ENCODE measurements around the gene AGPAT1.

The AGPAT1 gene

GRCh38 chr6:32126880-32127279, 49.0 kb downstream of the AGPAT1 start:
- Histone ChIP-seq H4K20me1 (ENCODE audit: low read depth, low read length) (no peaks in the 10 kb centered on the region), H3F3A (ENCODE audit: insufficient read depth) (peaks cover 5% of the 10 kb centered on the region; the same call in 1 of the 2 replicates), H3K9me3 (ENCODE audit: insufficient read depth, low read length) (no peaks in the 10 kb centered on the region), H3K4me2 (ENCODE audit: low read depth, low read length, poor library complexity, severe bottlenecking) (peak overlapping the region; percentile 65), H2AFZ (ENCODE audit: low read depth, low read length, severe bottlenecking) (no peak overlapping the region), H3K9ac (ENCODE audit: low read length) (peak overlapping the region; percentile 78), H3K27ac (ENCODE audit: low read depth, low read length) (no peak overlapping the region), H3K27me3 (ENCODE audit: low read length) (no peaks in the 10 kb centered on the region), H3K79me2 (ENCODE audit: insufficient read depth, low read length) (peaks cover 32% of the 10 kb centered on the region), H3K9me2 (replicated peaks; ENCODE audit: insufficient read depth, low read length) (no peaks in the 10 kb centered on the region), H3K36me3 (ENCODE audit: low read length) (peaks cover 12% of the 10 kb centered on the region; the same call in 1 of the 2 replicates), H3K4me3 (ENCODE audit: insufficient read depth, low read length, poor library complexity, severe bottlenecking) (peak overlapping the region; percentile 88)
- TF ChIP-seq EZH2phosphoT487 (conservative IDR thresholded peaks at IDR 0.05; ENCODE audit: low read length) (no peak), CTCF (IDR thresholded peaks at IDR 0.05; ENCODE audit: insufficient read depth, low read length, poor library complexity, severe bottlenecking) (no peak)

- H2AFZ ChIP-seq (ENCODE audit: low read depth, low read length, severe bottlenecking), result no peak overlapping the region
- TF ChIP-seq CTCF (IDR thresholded peaks at IDR 0.05; ENCODE audit: insufficient read depth, low read length, poor library complexity, severe bottlenecking), result no peak
- no peak for TF ChIP-seq EZH2phosphoT487 (conservative IDR thresholded peaks at IDR 0.05; ENCODE audit: low read length)
- no peak overlapping the region for H3K9ac ChIP-seq (ENCODE audit: low read length)
- no peaks in the 10 kb centered on the region for H3K9me3 ChIP-seq (ENCODE audit: insufficient read depth, low read length)
- no peaks in the 10 kb centered on the region for H3K9me2 ChIP-seq (replicated peaks; ENCODE audit: insufficient read depth, low read length)
- no peak overlapping the region for H3K4me2 ChIP-seq (ENCODE audit: low read depth, low read length, poor library complexity, severe bottlenecking)
- H3K27ac ChIP-seq (ENCODE audit: low read depth, low read length), result no peak overlapping the region
- peaks cover 20% of the 10 kb centered on the region for H3K79me2 ChIP-seq (ENCODE audit: insufficient read depth, low read length)
- H3K27me3 ChIP-seq (ENCODE audit: low read length), result no peaks in the 10 kb centered on the region
- H3K4me3 ChIP-seq (ENCODE audit: insufficient read depth, low read length, poor library complexity, severe bottlenecking), result no peak overlapping the region
- no peaks in the 10 kb centered on the region for H4K20me1 ChIP-seq (ENCODE audit: low read depth, low read length)
- peaks cover 12% of the 10 kb centered on the region; the same call in 1 of the 2 replicates for H3K36me3 ChIP-seq (ENCODE audit: low read length)
- no peaks in the 10 kb centered on the region for H3F3A ChIP-seq (ENCODE audit: insufficient read depth)
Observed at GRCh38 chr6:32123681-32124080, 52.2 kb downstream of the AGPAT1 start.

GRCh38 chr6:32120573-32121059, 55.3 kb downstream of the AGPAT1 start:
- H3K27me3 ChIP-seq (ENCODE audit: low read length), result no peaks in the 10 kb centered on the region
- H3K79me2 ChIP-seq (ENCODE audit: insufficient read depth, low read length), result no peaks in the 10 kb centered on the region; the same call in 1 of the 2 replicates
- no peak overlapping the region for H2AFZ ChIP-seq (ENCODE audit: low read depth, low read length, severe bottlenecking)
- H3K9ac ChIP-seq (ENCODE audit: low read length), result no peak overlapping the region
- TF ChIP-seq EZH2phosphoT487 (conservative IDR thresholded peaks at IDR 0.05; ENCODE audit: low read length) (no peak), CTCF (IDR thresholded peaks at IDR 0.05; ENCODE audit: insufficient read depth, low read length, poor library complexity, severe bottlenecking) (no peak)
- H3K9me2 ChIP-seq (replicated peaks; ENCODE audit: insufficient read depth, low read length), result no peaks in the 10 kb centered on the region
- H3K9me3 ChIP-seq (ENCODE audit: insufficient read depth, low read length), result no peaks in the 10 kb centered on the region
- H3K27ac ChIP-seq (ENCODE audit: low read depth, low read length), result no peak overlapping the region
- no peaks in the 10 kb centered on the region for H3F3A ChIP-seq (ENCODE audit: insufficient read depth)
- peaks cover 4% of the 10 kb centered on the region for H3K36me3 ChIP-seq (ENCODE audit: low read length)
- H4K20me1 ChIP-seq (ENCODE audit: low read depth, low read length), result no peaks in the 10 kb centered on the region
- no peak overlapping the region for H3K4me3 ChIP-seq (ENCODE audit: insufficient read depth, low read length, poor library complexity, severe bottlenecking)
- no peak overlapping the region for H3K4me2 ChIP-seq (ENCODE audit: low read depth, low read length, poor library complexity, severe bottlenecking)
